ENCODE results near the gene C1QTNF8. TPM values are rescaled to one million over a fixed set of nuclear protein-coding genes. Genes with fewer than 3 reads are reported as not detected.
A peak's percentile ranks its signal among the peaks of the same experiment; 100 is the strongest.

C1QTNF8 gene
- total and polyA plus RNA-seq, 2 of the 8 experiments (the other 6 are each of a cell fraction or from before 2014, with no cell fraction given): not detected

DNA sequence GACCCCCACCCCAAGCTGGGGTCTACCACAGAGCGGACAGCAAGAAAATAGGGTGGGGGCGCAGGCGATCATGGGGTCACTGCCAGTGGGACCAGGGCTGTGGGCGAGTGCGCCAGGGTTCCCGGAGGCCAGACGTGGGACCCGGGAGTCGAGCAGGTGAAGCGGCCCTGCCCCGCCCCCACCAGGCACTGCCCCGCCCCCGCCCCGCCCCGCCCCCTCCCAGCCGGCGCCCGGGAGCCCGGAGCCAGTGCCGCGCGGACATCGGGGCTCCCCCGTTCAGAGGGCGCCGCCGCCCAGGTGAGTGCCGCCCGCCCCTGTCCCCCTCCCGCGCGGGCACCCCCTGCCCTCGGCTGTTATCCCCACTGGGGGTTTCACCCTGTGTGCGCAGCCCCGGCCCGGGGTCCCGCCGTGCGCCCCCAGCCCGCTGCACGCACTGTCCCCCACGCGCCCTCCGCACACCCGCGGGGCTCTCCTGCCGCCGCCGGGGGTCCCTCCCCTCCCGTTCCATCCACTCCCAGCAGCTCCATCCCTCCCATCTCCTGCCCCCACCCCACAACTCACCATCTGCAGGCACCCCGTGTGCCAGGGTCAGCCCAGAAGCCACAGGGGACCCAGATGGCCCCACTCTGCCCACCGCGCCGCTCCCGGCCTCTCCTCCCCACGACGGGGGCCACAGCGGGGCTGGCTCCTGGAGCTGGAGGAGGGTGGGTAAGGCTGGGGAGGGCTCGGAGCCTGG lies 23.4 kb downstream of the C1QTNF8 start, which contains the start of gene SSTR5:
TSS of gene SSTR5 (plus strand) at position 222 of the 736 bp plus-strand sequence. CDS start 6,122 bp downstream, outside the sequence.
- H3K4ac ChIP-seq (replicated peaks; ENCODE audit: insufficient read length, low read depth, low read length): no peak within 1 kb of the TSS
- H3K9ac ChIP-seq (replicated peaks in 1 of 4; ENCODE audit: extremely low read depth in 1 of 4, low read depth in 3 of 4, low read length in 3 of 4): no peak within 1 kb of the TSS
- 10% methylated on average over 2 of the region's 59 CpGs; no CpG with 5 or more reads in 1 of the 2 experiments for WGBS, 2 experiments (ENCODE audit: extremely low coverage in 1 of 2, insufficient coverage in 1 of 2, insufficient read length in 1 of 2, insufficient replicate concordance in 2 of 2, low coverage in 1 of 2, low lambda C conversion rate in 2 of 2, missing lambda C conversion rate in 1 of 2)
- peak within 1 kb of the TSS; percentile 58 to 71; a peak in 3 of 4 replicates for H3K4me2 ChIP-seq (ENCODE audit: insufficient read depth in 1 of 2, low read depth in 2 of 2, low read length in 2 of 2)
- H2AFZ ChIP-seq (ENCODE audit: low read length): no peak within 1 kb of the TSS
- H3K23me2 ChIP-seq (ENCODE audit: low read depth, low read length): peaks cover 7% of the 10 kb centered on the region; the same call in 1 of the 2 replicates
- H3K4me1 ChIP-seq (replicated peaks in 1 of 4; ENCODE audit: control insufficient read depth in 3 of 4, insufficient read depth in 4 of 4, low read length in 3 of 4): peaks cover 0 to 22% (median 16%) of the 10 kb centered on the region in 4 experiments; a peak in 6 of 7 replicates
- no peak within 1 kb of the TSS for H4K5ac ChIP-seq (ENCODE audit: insufficient read length, low read depth, low read length)
- TF ChIP-seq SAP30 (IDR thresholded peaks at IDR 0.05; ENCODE audit: insufficient read depth, insufficient replicate concordance, low read length) (no peak), RAD21 (IDR thresholded peaks at IDR 0.05 in 1 of 2, conservative IDR thresholded peaks at IDR 0.05 in 1 of 2; ENCODE audit: low read depth in 2 of 2, low read length in 2 of 2) (no peak)
- no peak within 1 kb of the TSS for H2AK5ac ChIP-seq (ENCODE audit: low read depth, low read length)
- H3K18ac ChIP-seq (ENCODE audit: extremely low read depth, low read length): peak within 1 kb of the TSS; percentile 62; the same call in 1 of the 2 replicates
- no peaks in the 10 kb centered on the region for H3K36me3 ChIP-seq (ENCODE audit: control insufficient read depth in 2 of 4, insufficient read depth in 4 of 4, low read length in 3 of 4)
- peak within 1 kb of the TSS; percentile 57; the same call in 1 of the 2 replicates for H4K8ac ChIP-seq (ENCODE audit: extremely low read depth, insufficient read depth, low read length)
- no peak within 1 kb of the TSS for H2BK20ac ChIP-seq (ENCODE audit: low read length)
- ChIA-PET CTCF (ENCODE audit: partially characterized antibody) (interaction anchor here (0.6 to 2.6 kb wide), 5 partner anchors 8 to 28 kb away, joined by 3 to 8 read pairs (median 4); no protein-coding TSS in a partner anchor), POLR2A (ENCODE audit: partially characterized antibody) (no interaction called here)
- no peak within 1 kb of the TSS for H3K23ac ChIP-seq (ENCODE audit: insufficient read length)
- H4K91ac ChIP-seq (replicated peaks; ENCODE audit: insufficient read length, low read length): no peak within 1 kb of the TSS
- H3K27me3 ChIP-seq (replicated peaks in 1 of 4; ENCODE audit: control insufficient read depth in 3 of 4, extremely low read depth in 1 of 4, insufficient read depth in 3 of 4, low read length in 3 of 4): peaks cover 2 to 16% (median 12%) of the 10 kb centered on the region in 4 experiments; a peak in 6 of 7 replicates
- H2BK12ac ChIP-seq (ENCODE audit: low read depth, low read length): no peak within 1 kb of the TSS
- H3K27ac ChIP-seq (ENCODE audit: low read depth, low read length): no peak within 1 kb of the TSS
- H3K14ac ChIP-seq (ENCODE audit: insufficient read length): no peak within 1 kb of the TSS
- no peak within 1 kb of the TSS for H2BK5ac ChIP-seq (ENCODE audit: low read depth, low read length)
- no peak for DNase-seq (ENCODE audit: low read depth in 1 of 2, low spot score in 2 of 2)
- H3K79me2 ChIP-seq (ENCODE audit: control insufficient read depth in 1 of 2, insufficient read depth in 2 of 2, low read length in 2 of 2): no peaks in the 10 kb centered on the region
- no peak for FAIRE-seq
- H3K56ac ChIP-seq (replicated peaks; ENCODE audit: insufficient read length, low read depth, low read length): no peak within 1 kb of the TSS
- H4K20me1 ChIP-seq (replicated peaks in 1 of 2; ENCODE audit: control insufficient read depth in 1 of 2, insufficient read depth in 2 of 2, low read length in 2 of 2): peaks cover 0 to 6% of the 10 kb centered on the region in 2 experiments
- no peaks in the 10 kb centered on the region for H3K9me3 ChIP-seq (ENCODE audit: insufficient read depth in 2 of 2, low read depth in 1 of 2, low read length in 1 of 2)
- peak within 1 kb of the TSS; percentile 14 to 62 (median 19); a peak in 7 of 8 replicates for H3K4me3 ChIP-seq (ENCODE audit: extremely low read depth in 1 of 4, insufficient read depth in 2 of 4, low read depth in 3 of 4, low read length in 4 of 4)
- H2BK120ac ChIP-seq (replicated peaks; ENCODE audit: low read depth, low read length): no peak within 1 kb of the TSS
- H2BK15ac ChIP-seq (ENCODE audit: low read length): no peak within 1 kb of the TSS
- H3K79me1 ChIP-seq (ENCODE audit: low read depth, low read length): no peaks in the 10 kb centered on the region

Measured in H1 (cell line).